HG02970 (cell line): ENCODE results near the gene CDC42BPA.
"Not testable (repeated sequence)": the region's sequence is repeated elsewhere in the genome, so short reads cannot be mapped to it uniquely, and the experiment has no call there.

ENCODE experiments used
- ATAC-seq: cut with Tn5 transposase; IDR thresholded peaks from one replicate; pipeline ENCODE4 v1.9.1; 2021; ENCODE audit warnings: mild to moderate bottlenecking, moderate library complexity, moderate number of reproducible peaks; ENCODE audit not compliant: unreplicated experiment, low FRiP score

The CDC42BPA gene

DNA sequence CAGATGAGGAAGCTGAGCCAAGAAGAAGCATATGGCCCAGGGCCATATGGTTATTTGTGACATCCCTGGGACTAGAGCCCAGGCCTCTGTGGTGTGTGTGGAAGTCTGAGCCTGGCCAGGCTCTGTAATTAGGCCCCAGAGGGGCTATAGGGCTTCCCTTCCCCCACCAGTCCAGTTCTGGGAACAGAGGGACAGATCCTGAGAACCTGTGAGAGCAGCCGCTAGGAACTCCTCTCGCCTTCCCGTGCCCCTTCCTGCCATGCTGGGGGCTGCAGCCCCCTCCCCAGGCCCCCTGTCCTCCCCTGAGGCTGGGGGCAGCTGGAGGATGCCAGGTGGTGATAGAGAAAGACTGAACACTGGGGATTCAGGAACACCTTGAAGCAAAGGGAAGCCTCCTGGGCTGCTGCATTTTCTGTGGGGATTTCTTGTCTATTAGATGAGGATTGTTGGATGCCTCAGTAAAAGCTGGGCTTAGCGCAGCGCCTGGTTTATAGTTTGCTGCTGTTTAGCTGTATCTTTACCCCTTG lies 344.9 kb downstream of the CDC42BPA start:
- no peak for ATAC-seq

DNA sequence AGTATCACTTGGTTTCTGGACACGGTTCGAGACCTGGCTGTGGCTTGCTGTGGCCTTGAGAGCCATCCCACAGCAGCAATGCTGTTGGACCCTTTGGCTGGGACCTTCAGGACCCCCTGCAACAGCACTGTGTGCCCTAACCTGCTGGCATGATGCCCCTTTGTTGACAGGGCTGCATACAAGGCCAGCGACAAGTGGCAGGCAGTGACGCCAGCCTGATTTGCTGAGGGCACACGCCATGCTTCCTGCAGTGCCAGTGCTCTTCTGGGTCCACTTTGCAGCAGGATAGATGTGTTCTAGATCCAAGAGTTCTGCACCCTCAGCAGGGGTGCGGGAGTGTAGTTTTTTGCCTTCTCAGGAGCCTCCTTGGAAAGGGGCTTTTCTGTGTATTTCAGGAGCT lies 345.4 kb downstream of the CDC42BPA start:
- no peak for ATAC-seq

DNA sequence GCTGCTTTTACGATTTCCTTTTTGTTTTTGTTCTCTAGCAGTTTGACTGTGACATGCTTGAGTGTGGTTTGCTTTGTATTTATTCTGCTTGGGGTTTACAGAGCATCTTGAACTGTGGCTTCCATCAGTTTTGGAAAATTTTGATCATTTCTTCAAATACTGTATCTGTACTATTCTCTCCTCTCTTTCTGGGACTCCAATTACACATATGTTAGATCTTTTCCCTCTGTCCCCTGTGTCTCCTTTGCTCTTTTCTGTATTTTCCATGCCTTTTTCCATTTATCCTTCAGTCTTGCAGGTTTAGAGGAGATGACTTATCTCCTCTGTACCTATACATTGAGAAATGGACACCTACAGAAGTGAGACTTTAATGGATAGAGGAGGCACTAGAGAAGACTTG lies 346.5 kb downstream of the CDC42BPA start:
- no peak for ATAC-seq

DNA sequence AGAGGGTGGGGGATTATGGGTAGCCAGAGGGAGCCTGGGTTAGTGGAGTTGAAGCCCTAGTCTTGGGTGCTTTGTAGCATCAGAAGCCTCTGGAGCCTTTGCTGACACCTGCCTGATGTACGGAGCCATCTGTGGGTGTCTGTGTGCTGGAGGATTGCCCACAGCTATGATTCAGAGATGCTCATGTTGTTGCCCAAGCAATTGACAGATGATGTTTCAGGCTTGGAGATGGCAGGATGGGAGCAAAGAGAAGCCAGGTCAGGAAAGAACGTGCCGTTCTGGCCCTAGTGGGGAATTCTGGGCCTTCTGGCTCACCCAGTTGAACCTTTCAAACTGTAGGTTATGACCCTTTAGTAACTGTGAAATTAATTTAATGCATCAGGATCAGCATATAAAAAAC lies 350.6 kb downstream of the CDC42BPA start:
- ATAC-seq: no peak

DNA sequence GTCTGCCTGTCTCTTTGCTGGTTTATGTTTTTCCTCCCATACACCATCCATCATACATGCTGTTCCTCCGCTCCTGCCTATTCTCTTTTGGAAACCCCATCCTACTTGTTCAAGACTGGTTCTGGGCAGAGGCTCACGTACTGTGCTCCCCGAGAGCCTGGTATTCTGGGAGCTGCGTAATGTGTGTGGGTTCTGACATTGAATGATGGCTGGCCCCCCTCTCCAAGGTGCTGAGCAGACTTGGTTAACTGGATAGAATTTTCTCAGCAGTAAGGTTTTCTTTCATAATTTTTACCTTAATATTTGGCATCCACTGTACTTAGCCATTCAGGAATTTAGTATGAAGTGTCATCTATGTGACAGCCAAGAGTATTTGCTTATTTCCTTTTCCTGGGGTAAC lies 351.6 kb downstream of the CDC42BPA start:
- ATAC-seq: no peak

DNA sequence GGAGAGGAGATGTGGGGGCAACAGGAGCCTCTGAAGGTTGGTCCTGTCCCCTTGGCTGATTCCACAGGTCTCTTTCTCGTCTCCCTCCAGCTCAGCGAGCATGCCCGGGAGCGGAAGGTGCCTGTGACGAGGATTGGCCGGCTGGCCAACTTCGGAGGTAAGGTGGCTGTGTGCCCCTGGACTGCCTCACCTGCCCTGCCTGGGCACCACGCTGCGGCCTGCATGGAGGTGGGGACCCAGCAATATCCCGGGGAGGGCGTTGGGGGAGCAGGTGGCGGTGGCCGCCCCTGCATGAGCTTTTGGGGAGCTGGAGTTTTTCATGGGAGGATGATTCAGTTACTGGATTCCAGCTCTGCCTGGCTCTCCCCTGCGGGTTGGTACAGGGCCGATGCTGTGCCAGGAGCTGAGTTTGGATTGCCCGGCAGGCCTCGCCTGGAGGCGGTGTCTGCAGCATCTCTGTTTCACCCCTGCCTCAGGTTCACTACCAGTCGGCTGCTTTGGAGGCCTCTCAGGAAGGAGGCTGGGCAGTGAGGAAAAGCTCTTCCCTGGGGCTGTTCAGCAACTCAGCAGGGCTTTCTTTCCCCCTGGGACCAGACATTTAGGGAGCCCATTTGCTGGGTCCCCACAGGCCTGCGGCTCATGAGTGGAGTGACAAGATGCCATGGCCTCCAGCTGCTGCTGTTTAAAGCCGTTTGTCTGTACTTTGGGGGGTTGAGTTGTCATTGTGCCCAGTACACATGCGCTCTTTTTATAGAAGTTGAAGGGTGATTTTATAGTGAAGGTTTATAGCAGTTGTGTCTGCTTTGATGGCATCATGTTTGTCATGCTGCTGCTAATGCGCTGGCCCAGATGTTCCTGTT lies 352.5 kb downstream of the CDC42BPA start:
- no peak for ATAC-seq

DNA sequence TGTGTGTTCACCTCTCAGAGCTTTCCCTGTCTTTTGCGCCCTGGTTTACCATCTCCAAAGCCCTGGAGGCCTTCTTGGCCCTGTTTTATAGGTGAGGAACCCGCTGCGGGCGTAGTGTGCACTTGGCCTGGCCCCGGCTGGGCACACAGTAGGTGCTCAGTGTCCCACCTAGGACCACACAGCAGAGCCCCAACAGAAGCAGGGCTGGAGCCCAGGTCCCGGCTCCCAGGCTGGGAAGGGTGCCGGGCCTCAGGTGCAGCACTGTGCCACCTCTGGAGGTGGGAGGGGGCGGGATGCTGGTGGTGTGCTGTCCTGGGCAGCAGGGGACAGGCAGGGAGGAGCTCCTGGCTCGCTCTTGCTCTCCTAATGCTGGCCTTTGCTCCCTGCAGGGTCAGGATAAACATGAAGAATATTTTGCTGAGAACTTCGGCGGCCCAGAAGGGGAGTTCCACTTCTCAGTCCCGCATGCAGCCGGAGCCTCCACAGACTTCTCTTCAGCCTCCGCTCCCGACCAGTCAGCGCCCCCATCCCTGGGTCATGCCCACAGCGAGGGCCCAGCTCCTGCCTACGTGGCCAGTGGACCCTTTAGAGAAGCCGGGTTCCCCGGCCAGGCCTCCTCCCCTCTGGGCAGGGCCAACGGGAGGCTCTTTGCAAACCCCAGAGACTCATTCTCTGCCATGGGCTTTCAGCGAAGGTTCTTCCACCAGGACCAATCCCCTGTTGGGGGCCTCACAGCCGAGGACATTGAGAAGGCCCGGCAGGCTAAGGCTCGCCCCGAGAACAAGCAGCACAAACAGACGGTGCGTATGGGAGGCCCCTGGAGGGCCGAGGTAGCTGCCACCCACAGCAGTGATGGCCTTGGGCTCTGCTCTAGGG lies 353.4 kb downstream of the CDC42BPA start:
- no peak for ATAC-seq

DNA sequence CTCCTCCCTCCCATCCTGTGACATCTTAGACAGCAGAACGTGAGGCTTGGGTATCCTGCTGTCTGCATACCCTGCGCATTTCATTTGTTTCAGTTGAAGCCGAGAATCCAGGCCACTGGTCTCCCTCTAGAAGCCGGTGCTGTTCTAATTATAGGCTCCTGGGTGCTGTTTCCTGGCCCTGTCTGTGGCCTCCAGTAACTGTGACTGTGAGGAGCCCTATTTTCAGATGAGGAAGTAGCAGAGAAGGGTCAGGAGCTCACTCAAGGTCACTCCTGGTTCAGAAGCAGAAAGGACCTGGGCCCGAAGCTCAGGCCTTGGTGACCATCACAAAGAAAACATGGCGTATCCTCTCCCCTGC lies 354.2 kb downstream of the CDC42BPA start:
- ATAC-seq: no peak

DNA sequence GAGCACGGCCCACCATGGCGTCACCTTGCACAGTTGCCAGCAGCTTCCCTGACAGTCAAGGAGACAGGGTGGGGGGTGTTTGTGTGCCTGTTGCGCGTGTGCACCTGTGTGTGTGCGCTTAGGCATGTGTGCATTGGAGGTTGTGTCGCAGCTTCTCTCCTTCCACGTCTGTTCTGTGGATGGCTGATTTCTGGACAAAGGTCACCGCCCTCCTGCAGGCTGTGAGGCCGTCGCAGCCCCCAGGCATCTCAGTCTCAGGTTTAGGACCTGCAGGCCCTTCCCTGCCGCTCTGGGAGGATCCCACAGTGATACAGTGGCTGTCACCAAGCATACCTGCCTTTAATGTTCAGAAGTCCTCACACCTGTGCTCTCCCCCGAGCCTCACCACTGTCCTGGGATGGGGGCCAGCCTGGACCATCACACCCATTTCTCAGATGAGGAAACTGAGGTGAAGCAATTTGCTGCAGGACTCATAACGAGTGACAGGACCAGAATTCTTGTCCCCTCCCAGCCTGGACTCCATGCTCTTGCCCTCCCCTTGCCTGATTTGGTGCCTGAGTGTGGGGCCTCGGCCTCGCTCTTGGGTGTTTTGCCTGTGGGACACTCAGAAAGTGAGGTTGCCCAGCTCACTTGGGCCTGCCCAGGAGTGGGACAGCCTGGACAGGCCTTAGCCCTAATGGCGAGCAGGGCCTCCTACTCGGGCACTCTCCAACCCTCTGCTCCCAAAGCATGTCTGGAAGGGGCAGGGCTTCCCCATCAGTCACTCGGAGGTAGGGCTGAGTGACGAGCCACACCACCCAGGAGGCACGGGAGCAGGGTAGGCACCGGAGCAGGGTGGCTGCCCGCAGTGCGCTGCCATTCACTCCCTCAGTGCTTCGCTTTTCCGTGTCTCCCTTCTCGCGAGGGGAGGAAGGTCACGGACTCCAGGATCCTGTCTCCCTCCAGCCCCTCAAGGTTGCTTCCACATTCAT lies 355.6 kb downstream of the CDC42BPA start:
- ATAC-seq: no peak

DNA sequence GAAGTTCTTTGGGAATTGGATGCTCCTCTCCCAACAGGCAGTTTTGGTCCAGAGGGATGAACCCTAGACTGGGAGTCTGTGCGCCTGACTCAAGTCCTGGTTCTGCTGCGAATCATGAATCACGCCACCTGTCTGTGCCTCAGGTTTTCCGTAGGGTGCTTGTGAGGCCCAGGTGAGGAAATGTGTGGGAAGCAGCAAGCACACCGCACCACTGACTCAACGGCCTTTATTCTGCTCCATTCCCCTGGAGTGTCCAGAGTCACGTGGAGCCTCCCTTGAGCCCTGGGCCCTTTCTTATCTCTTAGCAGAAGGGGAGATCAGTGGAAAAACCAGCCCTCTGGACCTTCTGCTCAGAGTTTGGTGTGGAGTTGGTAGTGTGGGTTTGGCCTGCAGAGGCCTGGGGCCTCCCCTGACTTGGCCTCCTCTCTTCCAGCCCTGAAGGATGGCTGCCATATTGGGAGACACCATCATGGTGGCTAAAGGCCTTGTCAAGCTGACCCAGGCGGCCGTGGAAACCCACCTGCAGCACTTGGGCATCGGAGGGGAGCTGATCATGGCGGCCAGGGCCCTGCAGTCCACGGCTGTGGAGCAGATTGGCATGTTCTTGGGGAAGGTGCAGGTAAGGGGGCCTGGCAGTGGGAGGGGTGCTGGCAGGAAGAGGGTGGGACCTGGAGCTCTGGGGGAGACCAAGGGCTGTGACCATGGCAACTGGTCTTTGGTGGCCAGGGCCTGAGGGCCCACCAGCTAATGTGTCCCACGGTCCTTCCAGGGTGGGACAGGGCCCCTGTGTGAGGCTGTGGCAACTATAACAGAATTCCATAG lies 357.1 kb downstream of the CDC42BPA start:
- ATAC-seq: no peak

DNA sequence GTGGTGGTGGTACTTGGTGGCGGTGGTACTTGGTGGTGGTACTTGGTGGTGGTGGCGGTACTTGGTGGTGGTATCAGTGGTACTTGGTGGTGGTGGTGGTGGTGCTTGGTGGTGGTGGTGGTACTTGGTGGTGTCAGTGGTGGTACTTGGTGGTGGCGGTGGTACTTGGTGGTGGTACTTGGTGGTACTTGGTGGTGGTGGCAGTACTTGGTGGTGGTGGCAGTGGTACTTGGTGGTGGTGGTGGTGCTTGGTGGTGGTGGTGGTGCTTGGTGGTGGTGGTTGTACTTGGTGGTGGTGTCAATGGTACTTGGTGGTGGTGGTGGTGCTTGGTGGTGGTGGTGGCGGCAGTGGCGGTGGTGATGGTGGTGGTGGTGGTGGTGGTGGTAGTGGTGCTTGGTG lies 358.0 kb downstream of the CDC42BPA start:
- ATAC-seq: no peak

DNA sequence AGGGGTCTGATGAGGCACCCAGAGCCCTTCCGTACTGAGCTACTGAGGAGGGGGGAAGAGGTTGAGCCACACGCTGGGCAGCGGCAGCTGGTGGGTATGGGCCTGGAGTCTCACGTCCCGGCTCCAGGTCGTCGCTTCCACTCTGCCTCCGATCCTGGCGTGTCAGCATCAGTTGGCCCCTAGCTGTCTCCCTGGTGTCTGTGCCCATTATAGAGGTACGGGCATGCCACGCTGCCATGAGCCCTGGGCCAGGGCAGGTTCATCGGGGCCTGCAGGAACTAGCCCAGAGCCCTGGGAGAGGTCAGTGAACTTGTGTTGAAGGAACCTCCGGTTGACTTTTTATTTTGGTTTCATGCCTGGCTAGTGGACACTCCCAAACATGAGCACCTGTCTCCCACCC lies 360.0 kb downstream of the CDC42BPA start:
- ATAC-seq: no peak

DNA sequence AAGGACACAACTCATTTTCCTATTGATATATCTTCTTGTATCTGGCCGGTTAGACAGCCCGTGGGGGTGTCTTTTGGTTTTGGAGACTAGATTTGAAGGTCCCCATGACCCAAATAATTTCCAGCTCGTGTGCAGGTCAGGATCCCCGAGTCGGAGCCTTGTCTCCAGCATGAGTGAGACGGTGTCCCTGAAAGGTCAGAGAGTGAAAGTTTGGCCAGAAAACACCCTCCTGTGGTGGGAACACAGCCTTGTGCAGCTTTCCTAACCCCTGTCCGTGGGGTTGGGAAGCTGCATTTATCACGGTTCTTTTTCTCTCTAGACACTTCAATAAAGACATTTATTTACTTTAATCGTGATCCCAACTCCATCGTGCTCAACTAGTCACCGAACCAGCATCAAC lies 360.6 kb downstream of the CDC42BPA start:
- no peak for ATAC-seq

DNA sequence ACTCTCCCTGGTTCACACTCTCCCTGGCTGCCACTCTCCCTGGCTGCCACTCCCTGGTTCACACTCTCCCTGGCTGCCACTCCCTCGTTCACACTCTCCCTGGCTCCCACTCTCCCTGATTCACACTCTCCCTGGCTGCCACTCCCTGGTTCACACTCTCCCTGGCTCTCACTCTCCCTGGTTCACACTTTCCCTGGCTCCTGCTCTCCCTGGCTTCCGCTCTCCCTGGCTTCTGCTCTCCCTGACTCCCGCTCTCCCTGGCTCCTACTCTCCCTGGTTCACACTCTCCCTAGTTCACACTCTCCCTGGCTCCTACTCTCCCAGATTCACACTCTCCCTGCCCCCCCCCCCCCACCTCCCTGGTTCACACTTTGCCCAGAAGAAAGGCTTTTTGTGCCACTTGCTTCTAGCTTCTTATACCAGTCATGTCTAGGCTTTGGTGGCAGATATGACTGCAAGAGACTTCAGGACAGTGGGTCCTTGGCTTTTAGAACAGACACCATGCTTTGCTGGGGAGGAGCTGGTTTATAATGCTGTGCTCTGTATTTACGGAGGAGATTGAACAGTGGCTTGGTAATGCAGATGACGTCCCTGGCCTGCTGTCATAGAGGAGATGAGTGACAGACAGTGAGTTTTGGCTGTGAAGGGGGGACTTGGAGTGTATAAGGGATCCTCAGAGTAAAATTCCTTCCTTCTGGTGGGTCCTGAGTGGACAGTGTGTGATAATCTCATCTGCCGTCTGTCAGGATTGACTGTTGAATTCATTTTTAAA lies 361.2 kb downstream of the CDC42BPA start:
- ATAC-seq: no peak

DNA sequence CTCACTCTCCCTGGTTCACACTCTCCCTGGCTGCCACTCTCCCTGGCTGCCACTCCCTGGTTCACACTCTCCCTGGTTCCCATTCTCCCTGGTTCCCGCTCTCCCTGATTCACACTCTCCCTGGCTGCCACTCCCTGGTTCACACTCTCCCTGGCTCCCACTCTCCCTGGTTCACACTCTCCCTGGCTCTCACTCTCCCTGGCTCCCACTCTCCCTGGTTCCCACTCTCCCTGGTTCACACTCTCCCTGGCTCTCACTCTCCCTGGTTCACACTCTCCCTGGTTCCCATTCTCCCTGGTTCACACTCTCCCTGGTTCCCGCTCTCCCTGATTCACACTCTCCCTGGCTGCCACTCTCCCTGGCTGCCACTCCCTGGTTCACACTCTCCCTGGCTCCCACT lies 362.4 kb downstream of the CDC42BPA start:
- ATAC-seq: not testable (repeated sequence)

DNA sequence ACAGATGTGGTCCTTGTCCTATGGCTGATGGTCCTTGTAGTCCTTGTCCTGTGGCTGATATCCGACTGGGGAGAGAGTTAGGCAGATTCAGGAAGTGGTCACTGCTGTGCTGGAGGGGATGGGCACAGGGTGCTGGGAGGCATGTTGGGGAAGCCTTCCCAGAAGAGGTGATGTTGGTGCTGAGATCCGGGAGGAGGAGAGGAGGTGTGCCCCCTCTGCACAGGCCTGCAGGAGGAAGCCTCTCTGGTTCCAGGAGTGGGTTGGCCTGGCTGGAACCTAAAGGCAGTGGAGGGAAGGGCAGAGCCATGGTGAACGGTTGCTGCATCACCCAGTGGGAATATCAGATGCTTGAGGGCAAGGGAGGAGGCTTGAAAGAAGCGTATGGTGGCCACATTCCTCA lies 363.5 kb downstream of the CDC42BPA start:
- no peak for ATAC-seq

DNA sequence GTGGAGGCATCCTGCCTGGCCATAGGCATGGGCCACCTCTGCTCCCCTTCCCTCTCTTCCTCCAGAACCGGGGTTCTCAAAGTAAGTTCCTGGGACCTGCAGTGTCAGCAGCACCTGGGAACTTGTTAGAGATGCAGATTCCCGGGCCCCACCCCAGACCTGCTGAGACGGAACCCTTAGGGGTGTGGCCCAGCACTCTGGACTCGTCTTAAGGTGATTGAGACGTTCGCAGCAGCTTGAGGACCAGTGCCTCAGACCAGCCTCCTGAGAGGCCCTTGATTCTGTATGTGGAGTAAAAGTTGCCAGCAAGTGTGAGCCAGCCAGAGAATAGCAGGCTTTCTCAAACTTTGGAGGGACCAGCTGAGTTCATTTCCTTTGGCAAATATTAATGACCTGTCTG lies 364.0 kb downstream of the CDC42BPA start:
- no peak for ATAC-seq

DNA sequence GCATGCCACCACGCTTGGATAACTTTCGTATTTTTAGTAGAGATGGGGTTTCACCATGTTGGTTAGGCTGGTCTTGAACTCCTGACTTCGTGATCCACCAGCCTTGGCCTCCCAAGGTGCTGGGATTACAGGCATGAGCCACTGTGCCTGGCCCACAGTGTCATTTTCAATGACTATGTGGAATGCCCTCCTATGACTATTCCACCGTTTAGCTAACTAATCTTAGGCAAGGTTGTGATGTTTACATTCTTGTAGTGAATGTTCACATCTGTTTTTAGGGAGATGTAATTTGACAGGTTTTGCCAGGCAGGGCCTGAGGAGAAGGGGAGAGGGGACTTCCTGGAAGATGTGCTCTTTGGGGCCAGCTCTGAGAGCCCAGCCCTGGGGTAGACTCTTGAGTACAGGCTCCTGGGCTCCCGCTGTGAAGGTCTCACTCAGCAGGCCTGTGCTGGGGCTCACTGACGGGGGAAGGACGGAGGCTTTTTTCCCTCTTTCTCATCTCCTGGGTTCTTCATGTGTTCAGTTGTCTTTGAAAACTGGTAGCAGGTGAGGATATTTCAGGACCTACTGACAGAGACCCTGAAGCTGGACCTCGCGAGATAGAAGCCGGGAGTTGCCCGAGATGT lies 365.0 kb downstream of the CDC42BPA start:
- no peak for ATAC-seq
